ENCODE data around the gene MAGEF1.

MAGEF1 gene

GRCh38 chr3:184669578-184669977 is 42.3 kb downstream of the MAGEF1 start:
- no peak for DNase-seq (ENCODE audit: low spot score)

- no peak for DNase-seq (ENCODE audit: low spot score)
These were observed 45.4 kb downstream of the MAGEF1 start for GRCh38 chr3:184666442-184666841.

- no peak for DNase-seq (ENCODE audit: low spot score)
These were observed 46.8 kb downstream of the MAGEF1 start for GRCh38 chr3:184665101-184665500.

GRCh38 chr3:184663756-184664155 is 48.1 kb downstream of the MAGEF1 start:
- no peak for DNase-seq (ENCODE audit: low spot score)

GRCh38 chr3:184663356-184663755 is 48.5 kb downstream of the MAGEF1 start:
- no peak for DNase-seq (ENCODE audit: low spot score)

GRCh38 chr3:184662187-184662586 is 49.7 kb downstream of the MAGEF1 start:
- no peak for DNase-seq (ENCODE audit: low spot score)

- no peak for DNase-seq (ENCODE audit: low spot score)
These were observed 50.9 kb downstream of the MAGEF1 start for GRCh38 chr3:184660931-184661330.

Data from HuH-7.5 (cell line).